Measurements from ENCODE around the gene TADA2A. TPM values are rescaled to one million over a fixed set of nuclear protein-coding genes. Genes with fewer than 3 reads are reported as not detected.
"Not testable (repeated sequence)": the region's sequence is repeated elsewhere in the genome, so short reads cannot be mapped to it uniquely, and the experiment has no call there.

Gene TADA2A
- total RNA-seq, 2 donors from 2014 or later: 13.5 to 18.9 TPM

GRCh38 chr17:37446027-37446426, 39.3 kb downstream of the TADA2A start:
- intact Hi-C loops (cut with DNase I): no loop called here
- ATAC-seq (no peak), DNase-seq (no peak)

- ATAC-seq (peak in 1 of 2 donors; percentile 31), DNase-seq (no peak)
- intact Hi-C loops (cut with DNase I): no loop called here
Measured at GRCh38 chr17:37447641-37448040, 41.0 kb downstream of the TADA2A start.

GRCh38 chr17:37450112-37450511, 43.4 kb downstream of the TADA2A start:
- DNase-seq (no peak), ATAC-seq (no peak)
- intact Hi-C loops (cut with DNase I): no loop called here

- DNase-seq; intact Hi-C loops (cut with DNase I); ATAC-seq: not testable (repeated sequence)
Measured at GRCh38 chr17:37457801-37458200, 51.1 kb downstream of the TADA2A start.

GRCh38 chr17:37458805-37459204, 52.1 kb downstream of the TADA2A start:
- intact Hi-C loops (cut with DNase I): no loop called here
- DNase-seq (no peak), ATAC-seq (peak in 1 of 2 donors; percentile 33)

- ATAC-seq (no peak), DNase-seq (no peak)
- intact Hi-C loops (cut with DNase I): loop anchor here in 1 of 2 donors (10.0 kb wide), 1 partner anchor 113 kb away; no protein-coding TSS in a partner anchor
Measured at GRCh38 chr17:37461668-37462067, 55.0 kb downstream of the TADA2A start.

GRCh38 chr17:37462492-37462891, 55.8 kb downstream of the TADA2A start:
- ATAC-seq (no peak), DNase-seq (no peak)
- intact Hi-C loops (cut with DNase I): loop anchor here in 1 of 2 donors (10.0 kb wide), 1 partner anchor 112 kb away; no protein-coding TSS in a partner anchor

- DNase-seq (no peak), ATAC-seq (no peak)
- intact Hi-C loops (cut with DNase I): loop anchor here in 1 of 2 donors (10.0 kb wide), 1 partner anchor 112 kb away; no protein-coding TSS in a partner anchor
Measured at GRCh38 chr17:37463039-37463438, 56.4 kb downstream of the TADA2A start.

- ATAC-seq: no peak
- DNase-seq: no peak
- intact Hi-C loops (cut with DNase I): loop anchor here in 1 of 2 donors (10.0 kb wide), 1 partner anchor 110 kb away; no protein-coding TSS in a partner anchor
Measured at GRCh38 chr17:37465069-37465616, 58.5 kb downstream of the TADA2A start.

GRCh38 chr17:37466471-37466870, 59.8 kb downstream of the TADA2A start:
- intact Hi-C loops (cut with DNase I): loop anchor here in 1 of 2 donors (10.0 kb wide), 1 partner anchor 108 kb away; no protein-coding TSS in a partner anchor

GRCh38 chr17:37470181-37470580, 63.5 kb downstream of the TADA2A start:
- intact Hi-C loops (cut with DNase I): no loop called here
- no peak for DNase-seq
- ATAC-seq: no peak

More at GRCh38 chr17:37466471-37466870, 59.8 kb downstream of the TADA2A start:
- ATAC-seq: no peak
- no peak for DNase-seq

GRCh38 chr17:37475731-37476420, 69.2 kb downstream of the TADA2A start:
- intact Hi-C loops (cut with DNase I): no loop called here
- ATAC-seq: no peak

GRCh38 chr17:37476431-37477120, 69.9 kb downstream of the TADA2A start:
- ATAC-seq (peak; percentile 88), DNase-seq (peak; percentile 40)
- intact Hi-C loops (cut with DNase I): no loop called here

More at GRCh38 chr17:37475731-37476420, 69.2 kb downstream of the TADA2A start:
- DNase-seq: no peak

- ATAC-seq (peak; percentile 45 to 74), DNase-seq (peak; percentile 55)
- intact Hi-C loops (cut with DNase I): no loop called here
Measured at GRCh38 chr17:37478187-37478586, 71.5 kb downstream of the TADA2A start.

- ATAC-seq: no peak
- intact Hi-C loops (cut with DNase I): no loop called here
- no peak for DNase-seq
Measured at GRCh38 chr17:37479025-37479424, 72.3 kb downstream of the TADA2A start.

- DNase-seq: no peak
- intact Hi-C loops (cut with DNase I): no loop called here
- ATAC-seq: no peak
Measured at GRCh38 chr17:37480427-37480826, 73.7 kb downstream of the TADA2A start.

- ATAC-seq: no peak
- no peak for DNase-seq
- intact Hi-C loops (cut with DNase I): no loop called here
Measured at GRCh38 chr17:37481001-37481665, 74.4 kb downstream of the TADA2A start.

GRCh38 chr17:37483311-37484039, 76.8 kb downstream of the TADA2A start:
- intact Hi-C loops (cut with DNase I): no loop called here
- no peak for DNase-seq
- ATAC-seq: peak in 1 of 2 donors; percentile 20
